CD4-positive, alpha-beta T cell (primary cell): ENCODE measurements around the gene TESPA1. TPM values are rescaled to one million over a fixed set of nuclear protein-coding genes. Genes with fewer than 3 reads are reported as not detected.
A peak's percentile ranks its signal among the peaks of the same experiment; 100 is the strongest.

ENCODE experiments used
- ATAC-seq: fragments of 200-7000 bp; cut with Tn5 transposase; one replicate; pipeline ENCODE4 v1.10.0; 2022; ENCODE audit warnings: mild to moderate bottlenecking; ENCODE audit not compliant: poor library complexity
- CTCF ChIA-PET: fragments of 350-600 bp; sonication (Branson Sonifier 250); formaldehyde crosslinking; loops from one replicate; lab custom pipeline; 2021; ENCODE audit warnings: antibody characterized with exemption, inconsistent platforms; lab: Charles Lee
- POLR2A ChIA-PET: fragments of 350-600 bp; sonication (Branson Sonifier 250); formaldehyde crosslinking; loops from one replicate; lab custom pipeline; 2021; ENCODE audit warnings: antibody characterized with exemption, inconsistent platforms; lab: Charles Lee
- DNase-seq, 14 experiments: peaks; one replicate each; pipeline ENCODE4 v3.0.0-alpha.2; 2013 to 2020; ENCODE audit warnings: mixed read lengths in 2 of 14
- H3K27ac ChIP-seq, 2 donors: one replicate each; pipeline versions ENCODE4 v1.5.1 to v1.7.0; 2013; ENCODE audit warnings: low read length in 2 of 2, low read depth in 1 of 2, mild to moderate bottlenecking in 1 of 2
- H3K27me3 ChIP-seq, 2 experiments: 1 replicate in 1 of 2; 2 replicates in 1 of 2; pipeline versions ENCODE4 v1.6.1 to v1.7.0; 2013; ENCODE audit warnings: low read length in 2 of 2, control low read depth in 1 of 2, mild to moderate bottlenecking in 1 of 2, moderate library complexity in 1 of 2; ENCODE audit not compliant: insufficient read depth in 2 of 2, control insufficient read depth in 1 of 2
- H3K36me3 ChIP-seq: one replicate; pipeline ENCODE4 v1.6.1; 2013; ENCODE audit warnings: low read length, control low read depth; ENCODE audit not compliant: insufficient read depth
- H3K4me1 ChIP-seq: one replicate; pipeline ENCODE4 v1.6.1; 2013; ENCODE audit warnings: low read length, control low read depth; ENCODE audit not compliant: insufficient read depth
- H3K4me3 ChIP-seq: one replicate; pipeline ENCODE4 v1.5.1; 2013; ENCODE audit warnings: mild to moderate bottlenecking, low read length, moderate library complexity
- H3K9me3 ChIP-seq, 2 experiments: 1 replicate in 1 of 2; 2 replicates in 1 of 2; pipeline versions ENCODE4 v1.6.1 to v1.7.0; 2013; ENCODE audit warnings: low read length in 2 of 2, mild to moderate bottlenecking in 2 of 2, control low read depth in 1 of 2, moderate library complexity in 1 of 2; ENCODE audit not compliant: control insufficient read depth in 1 of 2, insufficient read depth in 1 of 2
- H3K27ac Mint-ChIP-seq: one replicate; pipeline ENCODE4 v1.8.0; 2020; ENCODE audit warnings: mixed read lengths
- H3K27me3 Mint-ChIP-seq: one replicate; pipeline ENCODE4 v1.8.0; 2021; ENCODE audit warnings: mixed read lengths
- H3K36me3 Mint-ChIP-seq: one replicate; pipeline ENCODE4 v1.8.0; 2021; ENCODE audit warnings: low read depth, mixed read lengths
- H3K4me1 Mint-ChIP-seq: one replicate; pipeline ENCODE4 v1.8.0; 2021; ENCODE audit warnings: low read depth, mixed read lengths
- H3K4me3 Mint-ChIP-seq: one replicate; pipeline ENCODE4 v1.8.0; 2020; ENCODE audit warnings: mild to moderate bottlenecking, mixed read lengths
- H3K9me3 Mint-ChIP-seq: one replicate; pipeline ENCODE4 v1.8.0; 2020; ENCODE audit warnings: mixed read lengths
- intact Hi-C, 2 experiments: fragments of 100-400 bp; cut with DNase I in 1 of 2; cut with micrococcal nuclease in 1 of 2; formaldehyde crosslinking; loops; one replicate each; pipeline versions ENCODE4 v1.15.1 to v1.9.0; 2023 to 2025; cut with DNase I, micrococcal nuclease
- total RNA-seq, 174 experiments: library from RNA in 2 of 174; stranded (reverse) in 2 of 174; gene quantifications; one replicate each; pipeline ENCODE4 v1.2.3 and lab custom pipeline; 2021 to 2026
- TF ChIP-seq, protein P1 (sequence below): fragments of 200-600 bp; IDR thresholded peaks from one replicate; pipeline ENCODE4 v1.8.0; 2022; ENCODE audit warnings: antibody characterized with exemption, mild to moderate bottlenecking

TESPA1 gene
- total RNA-seq, 2 experiments from 2014 or later, result 96.3 to 98.2 TPM

DNA sequence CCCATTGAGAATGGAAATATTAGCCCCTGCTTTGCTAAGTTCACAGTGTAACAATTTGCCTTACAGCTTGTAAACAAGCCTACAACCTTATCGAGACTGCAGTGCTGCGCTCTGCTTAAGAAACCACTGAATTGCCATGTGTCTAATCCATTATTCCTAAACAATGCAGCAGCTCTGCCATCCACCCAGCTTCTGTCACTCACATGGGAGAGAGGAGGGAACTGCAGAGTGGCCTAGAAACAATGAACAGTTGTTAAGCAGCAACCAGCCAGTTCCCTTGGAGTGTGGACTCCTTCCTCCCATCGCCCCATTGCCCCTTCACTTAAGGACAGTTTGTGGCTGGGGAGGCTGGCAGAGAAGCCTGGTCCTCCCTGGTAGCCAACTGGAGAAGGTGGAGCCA is 42.9 kb downstream of the TESPA1 start:
- intact Hi-C loops, result no loop called here
- CTCF ChIA-PET, result no interaction called here

DNA sequence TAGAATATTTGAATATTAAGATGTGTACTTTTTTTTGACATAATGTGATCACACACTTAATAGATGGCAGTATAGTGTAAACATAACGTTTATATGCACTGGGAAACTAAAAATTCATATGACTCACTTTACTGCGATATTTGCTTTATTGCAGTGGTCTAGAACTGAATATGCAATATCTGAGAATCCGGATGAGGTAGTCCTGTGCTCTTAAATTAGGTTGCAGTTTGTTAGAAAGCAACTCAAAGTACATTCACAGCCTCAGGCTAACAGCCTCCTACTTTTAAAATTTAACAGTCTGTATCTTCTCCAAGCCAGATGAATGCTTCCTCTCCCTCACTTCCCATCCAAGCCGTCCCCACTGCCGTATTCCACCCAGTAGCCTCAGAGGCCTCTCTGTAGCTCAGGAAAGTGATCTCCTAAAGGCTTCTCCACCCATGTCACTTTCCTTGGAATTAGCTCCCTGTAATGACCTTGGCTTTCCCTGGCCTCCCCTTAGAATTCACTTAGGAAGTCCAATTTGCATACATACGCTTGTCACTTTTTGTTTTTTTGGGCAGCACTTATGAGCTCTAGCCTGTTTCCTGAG is 43.7 kb downstream of the TESPA1 start:
- no peak overlapping the region for H3K27ac Mint-ChIP-seq
- no peak overlapping the region for H3K4me3 Mint-ChIP-seq
- H3K4me3 ChIP-seq, result no peak overlapping the region
- CTCF ChIA-PET, result no interaction called here
- H3K27me3 Mint-ChIP-seq, result no peaks in the 10 kb centered on the region
- DNase-seq (no peak), ATAC-seq (no peak)
- H3K9me3 Mint-ChIP-seq, result no peaks in the 10 kb centered on the region
- POLR2A ChIA-PET, result no interaction called here
- intact Hi-C loops, result no loop called here
- peaks cover 32% of the 10 kb centered on the region for H3K36me3 Mint-ChIP-seq
- H3K4me1 Mint-ChIP-seq, result peaks cover 14% of the 10 kb centered on the region
- peaks cover 2% of the 10 kb centered on the region for H3K4me1 ChIP-seq
- peaks cover 3% of the 10 kb centered on the region for H3K36me3 ChIP-seq
- no peaks in the 10 kb centered on the region for H3K9me3 ChIP-seq
- TF ChIP-seq, protein P1, sequence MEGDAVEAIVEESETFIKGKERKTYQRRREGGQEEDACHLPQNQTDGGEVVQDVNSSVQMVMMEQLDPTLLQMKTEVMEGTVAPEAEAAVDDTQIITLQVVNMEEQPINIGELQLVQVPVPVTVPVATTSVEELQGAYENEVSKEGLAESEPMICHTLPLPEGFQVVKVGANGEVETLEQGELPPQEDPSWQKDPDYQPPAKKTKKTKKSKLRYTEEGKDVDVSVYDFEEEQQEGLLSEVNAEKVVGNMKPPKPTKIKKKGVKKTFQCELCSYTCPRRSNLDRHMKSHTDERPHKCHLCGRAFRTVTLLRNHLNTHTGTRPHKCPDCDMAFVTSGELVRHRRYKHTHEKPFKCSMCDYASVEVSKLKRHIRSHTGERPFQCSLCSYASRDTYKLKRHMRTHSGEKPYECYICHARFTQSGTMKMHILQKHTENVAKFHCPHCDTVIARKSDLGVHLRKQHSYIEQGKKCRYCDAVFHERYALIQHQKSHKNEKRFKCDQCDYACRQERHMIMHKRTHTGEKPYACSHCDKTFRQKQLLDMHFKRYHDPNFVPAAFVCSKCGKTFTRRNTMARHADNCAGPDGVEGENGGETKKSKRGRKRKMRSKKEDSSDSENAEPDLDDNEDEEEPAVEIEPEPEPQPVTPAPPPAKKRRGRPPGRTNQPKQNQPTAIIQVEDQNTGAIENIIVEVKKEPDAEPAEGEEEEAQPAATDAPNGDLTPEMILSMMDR, result no peak
- H3K27me3 ChIP-seq, result no peaks in the 10 kb centered on the region
- H3K27ac ChIP-seq, result no peak overlapping the region

More for the DNA sequence above, 42.9 kb downstream of the TESPA1 start:
- DNase-seq, result no peak
- POLR2A ChIA-PET, result no interaction called here
- Histone ChIP-seq H3K4me1 (no peaks in the 10 kb centered on the region), H3K27ac (no peak overlapping the region), H3K9me3 (no peaks in the 10 kb centered on the region), H3K36me3 (peaks cover 3% of the 10 kb centered on the region), H3K27me3 (no peaks in the 10 kb centered on the region), H3K4me3 (no peak overlapping the region)
- no peak for ATAC-seq
- H3K36me3 Mint-ChIP-seq, result peaks cover 28% of the 10 kb centered on the region
- H3K4me3 Mint-ChIP-seq, result no peak overlapping the region
- H3K9me3 Mint-ChIP-seq, result no peaks in the 10 kb centered on the region
- TF ChIP-seq, protein P1, result no peak
- H3K4me1 Mint-ChIP-seq, result peaks cover 5% of the 10 kb centered on the region
- H3K27ac Mint-ChIP-seq, result no peak overlapping the region
- no peaks in the 10 kb centered on the region for H3K27me3 Mint-ChIP-seq

DNA sequence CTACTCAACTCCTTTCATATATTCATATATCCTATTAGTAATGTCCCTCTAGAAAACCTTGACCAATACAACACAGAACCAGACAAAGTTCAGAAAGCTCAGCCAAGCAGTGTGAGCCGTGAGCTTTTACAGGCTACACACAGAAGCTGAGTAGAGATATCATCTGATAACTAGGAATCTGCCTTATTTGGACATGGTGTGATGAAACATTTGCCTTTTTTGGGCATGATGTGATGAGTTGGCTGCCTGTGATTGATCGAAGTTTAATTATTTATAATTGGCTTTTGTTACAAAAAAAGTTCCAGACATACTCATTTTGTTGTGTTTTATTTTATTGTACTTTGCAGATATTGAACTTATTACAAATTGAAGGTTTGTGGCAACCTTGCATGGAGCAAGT is 46.6 kb downstream of the TESPA1 start:
- POLR2A ChIA-PET, result no interaction called here
- Mint-ChIP-seq H3K9me3 (no peaks in the 10 kb centered on the region), H3K4me1 (peaks cover 40% of the 10 kb centered on the region), H3K36me3 (peaks cover 44% of the 10 kb centered on the region), H3K4me3 (no peak overlapping the region), H3K27me3 (no peaks in the 10 kb centered on the region), H3K27ac (peak overlapping the region; percentile 28)
- H3K36me3 ChIP-seq, result no peaks in the 10 kb centered on the region
- no peaks in the 10 kb centered on the region for H3K27me3 ChIP-seq
- TF ChIP-seq, protein P1, result no peak
- intact Hi-C loops, result loop anchor here in 1 of 2 experiments (5.0 kb wide), 1 partner anchor 81 kb away; no protein-coding TSS in a partner anchor
- no peak overlapping the region for H3K27ac ChIP-seq
- CTCF ChIA-PET, result no interaction called here
- no peak for DNase-seq
- no peaks in the 10 kb centered on the region for H3K9me3 ChIP-seq
- ATAC-seq, result no peak
- peaks cover 27% of the 10 kb centered on the region for H3K4me1 ChIP-seq
- no peak overlapping the region for H3K4me3 ChIP-seq
